ENCODE results near the gene RNF207. TPM values are rescaled to one million over a fixed set of nuclear protein-coding genes. Genes with fewer than 3 reads are reported as not detected.

The RNF207 gene
- total RNA-seq, 1 donor from 2014 or later: 34.5 TPM

DNA sequence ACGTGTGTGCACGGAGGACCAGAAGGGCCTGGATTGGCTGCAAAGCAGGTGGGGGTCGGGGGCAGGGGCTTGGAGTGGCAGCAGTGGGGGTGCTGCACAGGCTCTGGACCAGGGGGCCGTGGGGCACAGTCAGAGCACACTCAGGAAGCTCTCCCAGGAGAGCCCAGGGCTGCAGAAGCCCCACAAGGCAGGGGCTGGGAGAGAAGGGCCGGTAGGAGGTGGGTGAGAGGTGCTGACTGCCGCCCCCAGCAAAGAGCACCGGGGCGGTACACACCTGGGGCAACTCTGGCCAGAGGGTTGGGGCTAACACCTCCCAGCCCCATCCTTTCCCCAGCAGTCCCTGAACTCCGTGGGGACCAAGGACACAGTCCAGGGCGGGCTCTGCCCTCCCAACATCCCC, 39.7 kb upstream of the RNF207 start:
- Mint-ChIP-seq H3K4me3 (no peak overlapping the region), H3K36me3 (no peaks in the 10 kb centered on the region), H3K9me3 (no peaks in the 10 kb centered on the region), H3K27me3 (peaks cover 61% of the 10 kb centered on the region), H3K4me1 (ENCODE audit: unreplicated experiment) (peaks cover 3% of the 10 kb centered on the region), H3K27ac (no peak overlapping the region)
- TF ChIP-seq, protein P1, sequence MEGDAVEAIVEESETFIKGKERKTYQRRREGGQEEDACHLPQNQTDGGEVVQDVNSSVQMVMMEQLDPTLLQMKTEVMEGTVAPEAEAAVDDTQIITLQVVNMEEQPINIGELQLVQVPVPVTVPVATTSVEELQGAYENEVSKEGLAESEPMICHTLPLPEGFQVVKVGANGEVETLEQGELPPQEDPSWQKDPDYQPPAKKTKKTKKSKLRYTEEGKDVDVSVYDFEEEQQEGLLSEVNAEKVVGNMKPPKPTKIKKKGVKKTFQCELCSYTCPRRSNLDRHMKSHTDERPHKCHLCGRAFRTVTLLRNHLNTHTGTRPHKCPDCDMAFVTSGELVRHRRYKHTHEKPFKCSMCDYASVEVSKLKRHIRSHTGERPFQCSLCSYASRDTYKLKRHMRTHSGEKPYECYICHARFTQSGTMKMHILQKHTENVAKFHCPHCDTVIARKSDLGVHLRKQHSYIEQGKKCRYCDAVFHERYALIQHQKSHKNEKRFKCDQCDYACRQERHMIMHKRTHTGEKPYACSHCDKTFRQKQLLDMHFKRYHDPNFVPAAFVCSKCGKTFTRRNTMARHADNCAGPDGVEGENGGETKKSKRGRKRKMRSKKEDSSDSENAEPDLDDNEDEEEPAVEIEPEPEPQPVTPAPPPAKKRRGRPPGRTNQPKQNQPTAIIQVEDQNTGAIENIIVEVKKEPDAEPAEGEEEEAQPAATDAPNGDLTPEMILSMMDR (conservative IDR thresholded peaks at IDR 0.05): no peak
- DNase-seq (ENCODE audit: extremely low spot score, unreplicated experiment): no peak

DNA sequence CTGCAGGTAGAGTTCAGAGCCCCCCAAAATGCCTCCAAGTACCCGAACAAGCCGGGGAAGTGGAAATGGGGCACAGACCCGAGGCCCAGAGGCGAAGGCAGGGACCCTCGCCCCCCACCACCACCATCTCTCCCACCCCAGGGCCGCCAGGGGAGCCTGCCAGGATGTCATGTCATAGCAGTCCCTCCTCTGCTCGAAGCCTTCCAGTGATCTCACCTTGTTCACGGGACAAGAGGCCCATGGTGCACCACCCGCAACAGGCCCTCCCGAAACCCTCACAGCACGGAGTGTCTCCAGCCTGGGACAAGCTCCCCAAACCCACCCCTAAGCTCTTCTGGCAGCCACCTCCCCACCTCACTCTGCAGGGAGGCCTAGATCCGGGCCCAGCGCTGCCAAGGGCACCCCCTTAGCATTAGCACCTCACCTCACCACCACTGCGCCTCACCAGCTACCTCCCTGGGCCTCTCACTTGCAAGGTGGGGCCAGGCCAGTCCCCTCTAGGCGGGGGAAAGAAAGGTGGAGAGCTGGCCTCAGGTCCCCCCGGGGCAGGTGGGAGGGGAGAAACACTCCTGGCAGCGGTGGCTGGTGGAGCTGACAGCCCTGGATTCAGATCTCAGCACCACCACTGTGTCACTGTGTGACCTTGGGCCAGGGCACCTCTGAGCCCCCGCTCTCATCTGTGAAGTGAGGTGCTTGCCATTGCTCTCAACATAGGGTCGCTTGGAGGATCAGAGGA, 39.1 kb upstream of the RNF207 start:
- TF ChIP-seq, protein P1 (conservative IDR thresholded peaks at IDR 0.05): no peak
- Mint-ChIP-seq H3K9me3 (no peaks in the 10 kb centered on the region), H3K36me3 (no peaks in the 10 kb centered on the region), H3K27ac (no peak overlapping the region), H3K27me3 (peaks cover 63% of the 10 kb centered on the region), H3K4me1 (ENCODE audit: unreplicated experiment) (peaks cover under 1% of the 10 kb centered on the region), H3K4me3 (no peak overlapping the region)
- no peak for DNase-seq (ENCODE audit: extremely low spot score, unreplicated experiment)

DNA sequence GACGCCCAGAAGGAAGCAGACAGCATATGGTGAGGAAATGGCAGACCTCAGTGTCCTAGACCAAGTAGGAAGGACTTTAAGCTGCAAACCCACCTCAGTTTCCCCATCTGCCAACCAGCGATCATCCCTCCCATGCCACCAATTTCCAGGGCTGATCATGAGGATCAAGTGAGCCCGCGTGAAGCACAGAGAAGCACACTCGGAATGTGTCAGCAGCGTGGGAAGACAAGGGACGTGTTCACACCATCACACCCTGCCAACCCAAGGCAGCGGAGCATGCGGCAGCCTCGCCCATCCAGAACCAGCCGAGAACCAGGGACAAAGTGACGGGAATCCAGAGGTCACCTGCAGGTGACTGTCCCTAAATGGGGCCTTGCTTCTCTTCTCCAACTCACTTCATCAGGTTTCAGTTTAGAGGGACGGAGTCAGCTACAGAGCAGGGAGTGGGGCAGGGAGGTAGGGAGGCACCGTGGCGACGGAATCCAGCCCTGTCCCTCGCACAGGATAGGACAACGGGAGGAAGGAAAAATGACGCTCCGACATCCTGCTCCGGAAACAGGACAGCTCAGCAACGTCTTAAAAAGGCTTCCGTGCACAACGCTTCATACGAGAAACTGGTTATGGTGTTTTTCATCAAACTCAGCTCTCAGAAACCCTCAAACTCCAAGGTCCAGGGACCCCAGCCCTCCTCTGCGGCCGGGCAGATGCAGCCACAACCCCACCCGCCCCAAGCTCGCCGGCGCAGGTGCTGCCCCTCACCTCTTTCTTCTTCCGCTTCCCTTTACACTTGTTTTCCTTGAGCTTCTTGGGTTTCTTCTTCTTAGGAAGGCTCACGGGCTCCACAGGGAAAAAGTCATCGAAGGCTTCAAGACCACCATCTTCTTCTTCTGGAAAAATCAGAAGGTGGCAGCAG, 38.3 kb upstream of the RNF207 start:
- H3K27me3 Mint-ChIP-seq: peaks cover 55% of the 10 kb centered on the region
- TF ChIP-seq, protein P1 (conservative IDR thresholded peaks at IDR 0.05): no peak

DNA sequence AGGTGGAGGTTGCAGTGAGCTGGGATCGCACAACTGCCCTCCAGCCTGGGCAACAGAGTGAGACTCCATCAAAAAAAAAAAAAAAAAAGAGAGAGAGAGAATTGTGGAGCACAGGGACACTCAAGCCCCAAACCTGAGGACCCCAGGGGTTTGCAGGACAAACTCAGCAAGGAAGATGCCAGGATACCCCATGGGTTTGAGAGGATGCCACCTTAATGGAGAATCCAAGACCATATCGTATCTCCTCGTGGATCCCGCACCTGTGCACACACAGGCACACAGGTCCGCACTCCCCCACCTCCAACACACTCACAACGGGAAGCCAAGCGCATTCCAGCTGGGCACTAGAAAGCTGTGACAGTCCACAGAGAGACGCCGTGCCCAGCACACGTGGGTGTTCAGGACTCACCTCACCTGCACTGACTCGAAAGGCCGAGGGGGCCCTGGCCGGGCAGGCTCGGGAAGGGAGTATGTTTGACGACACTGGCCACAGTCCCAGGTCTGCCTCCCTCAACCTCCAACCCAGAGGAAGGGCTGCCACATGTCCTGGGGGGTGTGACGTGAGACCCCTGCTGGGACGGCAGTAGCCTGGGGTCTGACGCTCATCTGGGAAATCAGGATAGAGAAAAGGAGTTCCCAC, 36.9 kb upstream of the RNF207 start:
- Mint-ChIP-seq H3K9me3 (no peaks in the 10 kb centered on the region), H3K4me3 (no peak overlapping the region)

More for the DNA sequence above, 38.3 kb upstream of the RNF207 start:
- Mint-ChIP-seq H3K4me1 (ENCODE audit: unreplicated experiment) (no peaks in the 10 kb centered on the region), H3K4me3 (no peak overlapping the region), H3K36me3 (no peaks in the 10 kb centered on the region), H3K27ac (no peak overlapping the region), H3K9me3 (no peaks in the 10 kb centered on the region)
- DNase-seq (ENCODE audit: extremely low spot score, unreplicated experiment): no peak

DNA sequence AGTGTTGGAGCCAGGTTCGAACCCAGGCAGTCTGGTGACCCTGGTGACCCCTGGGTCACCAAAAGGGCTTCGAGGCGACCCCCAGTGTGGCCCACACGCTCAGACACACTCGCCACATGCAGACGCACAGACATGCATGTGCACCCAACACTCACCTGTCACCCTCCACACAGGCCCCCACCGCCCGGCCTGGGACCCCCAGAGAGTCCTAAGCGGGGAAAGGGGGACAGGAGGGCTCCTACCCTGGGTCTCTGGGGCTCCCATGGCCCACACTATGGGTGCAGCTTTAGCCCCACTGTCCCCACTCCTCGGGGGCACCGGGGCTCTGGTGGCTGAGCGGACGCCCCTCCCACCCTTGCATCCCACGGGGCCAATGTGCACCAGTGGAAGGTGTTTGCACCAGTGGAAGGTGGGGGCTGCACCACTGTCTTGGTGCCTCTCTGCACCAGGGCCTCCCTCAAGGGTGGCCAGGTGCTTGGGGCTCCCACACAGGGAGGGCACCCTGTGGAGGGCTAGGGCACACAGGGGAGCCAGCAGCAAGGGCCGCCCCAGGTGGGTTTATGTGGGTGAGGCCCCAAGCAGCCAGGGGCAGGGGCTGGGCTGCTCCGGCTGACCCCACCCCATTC, 35.7 kb upstream of the RNF207 start:
- H3K27ac Mint-ChIP-seq: no peak overlapping the region
- no peaks in the 10 kb centered on the region for H3K9me3 Mint-ChIP-seq
- H3K36me3 Mint-ChIP-seq: no peaks in the 10 kb centered on the region
- H3K27me3 Mint-ChIP-seq: peaks cover 35% of the 10 kb centered on the region
- H3K4me1 Mint-ChIP-seq (ENCODE audit: unreplicated experiment): no peaks in the 10 kb centered on the region
- no peak for DNase-seq (ENCODE audit: extremely low spot score, unreplicated experiment)
- no peak overlapping the region for H3K4me3 Mint-ChIP-seq
- TF ChIP-seq, protein P1 (conservative IDR thresholded peaks at IDR 0.05): no peak

More for the DNA sequence above, 36.9 kb upstream of the RNF207 start:
- Mint-ChIP-seq H3K36me3 (no peaks in the 10 kb centered on the region), H3K27me3 (peaks cover 44% of the 10 kb centered on the region), H3K27ac (no peak overlapping the region), H3K4me1 (ENCODE audit: unreplicated experiment) (no peaks in the 10 kb centered on the region)
- TF ChIP-seq, protein P1 (conservative IDR thresholded peaks at IDR 0.05): no peak
- DNase-seq (ENCODE audit: extremely low spot score, unreplicated experiment): no peak
